Stimulated activated CD4-positive, alpha-beta T cell treated with anti-CD3 and anti-CD28 coated beads, Interleukin-4, amount 100 ng/mL, for 48 hours (primary cell): ENCODE measurements around the gene SH3YL1.
A peak's percentile ranks its signal among the peaks of the same experiment; 100 is the strongest.

ENCODE experiments used
- DNase-seq, 2 donors: peaks; one replicate each; pipeline ENCODE4 v3.0.0-alpha.2; 2020; ENCODE audit warnings: low read depth in 2 of 2

The SH3YL1 gene

GRCh38 chr2:282371-283263 is 18.8 kb upstream of the SH3YL1 start:
- DNase-seq: no peak

GRCh38 chr2:281381-281780 is 17.5 kb upstream of the SH3YL1 start:
- DNase-seq: no peak

GRCh38 chr2:280650-281110 is 16.8 kb upstream of the SH3YL1 start:
- no peak for DNase-seq

GRCh38 chr2:279956-280649 is 16.3 kb upstream of the SH3YL1 start:
- no peak for DNase-seq

GRCh38 chr2:279366-279765 is 15.5 kb upstream of the SH3YL1 start:
- no peak for DNase-seq

- no peak for DNase-seq
These were observed 15.1 kb upstream of the SH3YL1 start for GRCh38 chr2:278927-279320.

- DNase-seq: no peak
These were observed 14.6 kb upstream of the SH3YL1 start for GRCh38 chr2:278312-278926.

GRCh38 chr2:275466-275865 is 11.6 kb upstream of the SH3YL1 start:
- DNase-seq: no peak

GRCh38 chr2:274503-274902 is 10.7 kb upstream of the SH3YL1 start:
- no peak for DNase-seq

GRCh38 chr2:273333-273732 is 9.5 kb upstream of the SH3YL1 start:
- no peak for DNase-seq

GRCh38 chr2:271917-272316 is 8.1 kb upstream of the SH3YL1 start:
- DNase-seq: no peak

GRCh38 chr2:270861-271260 is 7.0 kb upstream of the SH3YL1 start:
- DNase-seq: no peak

GRCh38 chr2:269356-270030 is 5.7 kb upstream of the SH3YL1 start:
- no peak for DNase-seq

GRCh38 chr2:268323-268722 is 4.5 kb upstream of the SH3YL1 start:
- no peak for DNase-seq

- peak; percentile 89 to 93 for DNase-seq
These were observed 949 bp upstream of the SH3YL1 start, which contains the start of gene ACP1 for GRCh38 chr2:264493-265468. ACP1 (plus strand) TSS chr2:264947; CDS start chr2:264965, 18 bp downstream.

GRCh38 chr2:263022-263738 is 652 bp downstream of the SH3YL1 start:
- DNase-seq: no peak

GRCh38 chr2:262117-262516 is 1.7 kb downstream of the SH3YL1 start:
- DNase-seq: no peak

GRCh38 chr2:260507-261161 is 3.2 kb downstream of the SH3YL1 start:
- no peak for DNase-seq

- DNase-seq: no peak
These were observed 4.0 kb downstream of the SH3YL1 start for GRCh38 chr2:259789-260331.
